Erythroblast (primary cell): ENCODE results near the gene SH3BGRL3.

Source experiments
- GATA1 ChIP-seq: IDR thresholded peaks from 2 replicates; pipeline ENCODE4 v1.6.1; 2011; ENCODE audit warnings: low read depth, mild to moderate bottlenecking, control low read depth, low read length, moderate library complexity
- POLR2A ChIP-seq: IDR thresholded peaks from 2 replicates; pipeline ENCODE4 v1.6.1; 2011; ENCODE audit warnings: mild to moderate bottlenecking, low read length

- TF ChIP-seq POLR2A = no peak
- no peak for TF ChIP-seq GATA1
These were observed 15.6 kb downstream of the SH3BGRL3 start for GRCh38 chr1:26295194-26296138.
